GM12891 (cell line): Measurements from ENCODE around the gene CELF3.

ENCODE experiments used
- POLR2A ChIP-seq: IDR thresholded peaks from 2 replicates; pipeline ENCODE4 v1.6.1; 2011; ENCODE audit warnings: low read depth, low read length, control low read depth
- POLR2AphosphoS5 ChIP-seq: IDR thresholded peaks from 2 replicates; pipeline ENCODE4 v1.6.1; 2011; ENCODE audit warnings: low read depth, low read length, control low read depth
- SPI1 ChIP-seq: IDR thresholded peaks from 2 replicates; pipeline ENCODE4 v1.6.1; 2011; ENCODE audit warnings: low read depth, low read length, control low read depth
- TAF1 ChIP-seq: IDR thresholded peaks from 2 replicates; pipeline ENCODE4 v1.6.1; 2011; ENCODE audit warnings: low read depth, low read length, control low read depth

DNA sequence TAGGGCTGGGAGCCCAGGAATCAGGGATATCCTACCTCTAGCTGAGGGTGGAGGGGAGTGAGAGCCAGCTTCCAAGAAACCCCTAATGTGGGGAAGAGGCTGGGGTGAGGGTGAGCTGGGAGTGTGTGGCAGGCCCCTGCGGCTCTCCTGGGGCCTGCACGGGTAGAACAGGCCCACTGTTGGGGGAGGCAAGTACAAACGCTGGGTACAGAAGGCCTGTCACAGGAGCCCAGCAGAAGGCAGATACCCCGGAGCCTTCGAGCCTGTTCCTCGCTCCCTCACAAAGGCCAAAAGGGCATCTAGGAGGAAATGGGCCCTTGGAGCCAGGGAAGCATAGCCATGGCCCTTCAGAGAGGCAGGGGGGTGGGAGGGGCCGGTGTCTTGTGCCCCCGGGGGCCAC is 13.7 kb downstream of the CELF3 start:
- TF ChIP-seq POLR2AphosphoS5 = no peak
- TF ChIP-seq TAF1 = no peak
- TF ChIP-seq SPI1 = no peak
- TF ChIP-seq POLR2A = no peak
